Adipocyte (in vitro differentiated cells): ENCODE data around the gene PRKCA.
"Not testable (repeated sequence)": the region's sequence is repeated elsewhere in the genome, so short reads cannot be mapped to it uniquely, and the experiment has no call there.

Experiments used
- DNase-seq: peaks from one replicate; pipeline ENCODE4 v3.0.0-alpha.2; 2015; ENCODE audit warnings: low read depth
- H3K27me3 ChIP-seq: replicated peaks from 2 replicates; pipeline ENCODE4 v1.7.0; 2013; ENCODE audit warnings: mild to moderate bottlenecking, low read length, moderate library complexity; ENCODE audit not compliant: control insufficient read depth, insufficient read depth
- H3K36me3 ChIP-seq: 2 replicates; pipeline ENCODE4 v1.7.0; 2013; ENCODE audit warnings: low read length, mild to moderate bottlenecking, moderate library complexity; ENCODE audit not compliant: control insufficient read depth, insufficient read depth, severe bottlenecking
- H3K4me1 ChIP-seq: 2 replicates; pipeline ENCODE4 v1.7.0; 2013; ENCODE audit warnings: mild to moderate bottlenecking, low read length, moderate library complexity; ENCODE audit not compliant: control insufficient read depth, insufficient read depth
- H3K4me3 ChIP-seq: 2 replicates; pipeline ENCODE4 v1.7.0; 2013; ENCODE audit warnings: mild to moderate bottlenecking, low read length, moderate library complexity
- H3K9ac ChIP-seq: 2 replicates; pipeline ENCODE4 v1.7.0; 2013; ENCODE audit warnings: mild to moderate bottlenecking, low read length, moderate library complexity
- H3K9me3 ChIP-seq: 2 replicates; pipeline ENCODE4 v1.7.0; 2013; ENCODE audit warnings: mild to moderate bottlenecking, low read length, moderate library complexity; ENCODE audit not compliant: control insufficient read depth

The PRKCA gene

GRCh38 chr17:66292353-66292752 lies 10.1 kb upstream of the PRKCA start:
- Histone ChIP-seq H3K9ac (no peak overlapping the region), H3K4me1 (no peaks in the 10 kb centered on the region), H3K4me3 (no peak overlapping the region), H3K36me3 (no peaks in the 10 kb centered on the region), H3K27me3 (no peaks in the 10 kb centered on the region), H3K9me3 (no peaks in the 10 kb centered on the region)
- DNase-seq: no peak

GRCh38 chr17:66296289-66296725 lies 6.1 kb upstream of the PRKCA start:
- no peak overlapping the region for H3K9ac ChIP-seq
- H3K36me3 ChIP-seq: no peaks in the 10 kb centered on the region
- H3K9me3 ChIP-seq: no peaks in the 10 kb centered on the region
- peaks cover 8% of the 10 kb centered on the region for H3K4me1 ChIP-seq
- no peaks in the 10 kb centered on the region for H3K27me3 ChIP-seq
- no peak overlapping the region for H3K4me3 ChIP-seq
- no peak for DNase-seq

GRCh38 chr17:66297443-66297842 lies 5.0 kb upstream of the PRKCA start:
- H3K4me3 ChIP-seq, H3K9me3 ChIP-seq, H3K36me3 ChIP-seq, H3K27me3 ChIP-seq, H3K9ac ChIP-seq, DNase-seq: not testable (repeated sequence)
- H3K4me1 ChIP-seq: peaks cover 13% of the 10 kb centered on the region

- H3K27me3 ChIP-seq: no peaks in the 10 kb centered on the region
- H3K36me3 ChIP-seq: no peaks in the 10 kb centered on the region
- peaks cover 23% of the 10 kb centered on the region for H3K4me1 ChIP-seq
Observed at GRCh38 chr17:66299711-66300110, 2.7 kb upstream of the PRKCA start.

GRCh38 chr17:66300956-66301355 lies 1.5 kb upstream of the PRKCA start:
- H3K27me3 ChIP-seq: no peaks in the 10 kb centered on the region
- peak; percentile 62 for DNase-seq
- H3K36me3 ChIP-seq: no peaks in the 10 kb centered on the region
- peaks cover 34% of the 10 kb centered on the region for H3K4me1 ChIP-seq
- H3K4me3 ChIP-seq: peak overlapping the region; percentile 89
- H3K9me3 ChIP-seq: no peaks in the 10 kb centered on the region
- no peak overlapping the region for H3K9ac ChIP-seq

More at GRCh38 chr17:66299711-66300110, 2.7 kb upstream of the PRKCA start:
- peak; percentile 61 for DNase-seq
- H3K9ac ChIP-seq: no peak overlapping the region
- no peaks in the 10 kb centered on the region for H3K9me3 ChIP-seq
- H3K4me3 ChIP-seq: no peak overlapping the region

GRCh38 chr17:66301367-66301863 lies 998 bp upstream of the PRKCA start:
- Histone ChIP-seq H3K9ac (peak overlapping the region; percentile 92), H3K9me3 (no peaks in the 10 kb centered on the region), H3K4me3 (peak overlapping the region; percentile 89), H3K27me3 (no peaks in the 10 kb centered on the region), H3K4me1 (peaks cover 37% of the 10 kb centered on the region), H3K36me3 (no peaks in the 10 kb centered on the region)
- no peak for DNase-seq

GRCh38 chr17:66302761-66303626 lies 581 bp downstream of the PRKCA start:
- Histone ChIP-seq H3K9ac (peak overlapping the region; percentile 84), H3K4me1 (peaks cover 42% of the 10 kb centered on the region), H3K36me3 (peaks cover 8% of the 10 kb centered on the region), H3K27me3 (no peaks in the 10 kb centered on the region), H3K9me3 (no peaks in the 10 kb centered on the region), H3K4me3 (peak overlapping the region; percentile 90)
- DNase-seq: peak; percentile 65

- peak; percentile 41 for DNase-seq
- Histone ChIP-seq H3K4me3 (peak overlapping the region; percentile 90), H3K27me3 (no peaks in the 10 kb centered on the region), H3K36me3 (peaks cover 8% of the 10 kb centered on the region), H3K9me3 (no peaks in the 10 kb centered on the region), H3K4me1 (peaks cover 42% of the 10 kb centered on the region), H3K9ac (peak overlapping the region; percentile 84)
Observed at GRCh38 chr17:66304304-66305174, 2.1 kb downstream of the PRKCA start.

GRCh38 chr17:66306446-66306845 lies 4.0 kb downstream of the PRKCA start:
- Histone ChIP-seq H3K4me3 (peak overlapping the region; percentile 90), H3K9ac (peak overlapping the region; percentile 84), H3K27me3 (no peaks in the 10 kb centered on the region), H3K36me3 (peaks cover 11% of the 10 kb centered on the region), H3K9me3 (no peaks in the 10 kb centered on the region), H3K4me1 (peaks cover 33% of the 10 kb centered on the region)
- DNase-seq: peak; percentile 80

GRCh38 chr17:66307257-66307656 lies 4.8 kb downstream of the PRKCA start:
- Histone ChIP-seq H3K4me3 (no peak overlapping the region), H3K36me3 (peaks cover 11% of the 10 kb centered on the region), H3K4me1 (peaks cover 29% of the 10 kb centered on the region)

GRCh38 chr17:66308856-66309255 lies 6.4 kb downstream of the PRKCA start:
- no peak for DNase-seq

More at GRCh38 chr17:66307257-66307656, 4.8 kb downstream of the PRKCA start:
- Histone ChIP-seq H3K9me3 (no peaks in the 10 kb centered on the region), H3K9ac (no peak overlapping the region), H3K27me3 (no peaks in the 10 kb centered on the region)
- no peak for DNase-seq

More at GRCh38 chr17:66308856-66309255, 6.4 kb downstream of the PRKCA start:
- H3K9me3 ChIP-seq: no peaks in the 10 kb centered on the region
- no peak overlapping the region for H3K4me3 ChIP-seq
- H3K36me3 ChIP-seq: peaks cover 11% of the 10 kb centered on the region
- peaks cover 28% of the 10 kb centered on the region for H3K4me1 ChIP-seq
- no peaks in the 10 kb centered on the region for H3K27me3 ChIP-seq
- no peak overlapping the region for H3K9ac ChIP-seq
